ENCODE measurements around the gene DAB2IP. TPM values are rescaled to one million over a fixed set of nuclear protein-coding genes. Genes with fewer than 3 reads are reported as not detected.
"Not testable (repeated sequence)": the region's sequence is repeated elsewhere in the genome, so short reads cannot be mapped to it uniquely, and the experiment has no call there.

Gene DAB2IP
- total and polyA plus RNA-seq, 2 donors: 8.2 to 8.4 TPM

DNA sequence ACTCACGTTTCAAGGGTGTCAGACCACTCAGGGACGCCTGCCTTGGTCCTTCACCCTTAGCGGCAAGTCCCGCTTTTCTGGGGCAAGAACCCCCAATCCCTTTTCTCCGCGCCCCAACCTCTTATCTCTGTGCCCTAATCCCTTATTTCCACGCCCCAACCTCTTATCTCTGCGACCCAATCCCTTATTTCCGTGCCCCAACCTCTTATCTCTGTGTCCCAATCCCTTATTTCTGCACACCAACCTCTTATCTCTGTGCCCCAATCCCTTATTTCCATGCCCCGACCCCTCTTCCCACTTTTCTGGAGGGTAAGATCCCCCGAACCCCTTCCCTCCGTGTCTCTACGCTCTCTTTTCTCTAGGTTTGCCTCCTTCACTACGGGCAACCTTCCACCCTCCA lies 139.4 kb downstream of the DAB2IP start:
- Histone ChIP-seq H3K27me3 (ENCODE audit: control insufficient read depth in 2 of 2, insufficient read depth in 1 of 2, low read length in 1 of 2) (no peaks in the 10 kb centered on the region), H3K4me3 (ENCODE audit: low read length in 2 of 2) (no peak overlapping the region), H3K27ac (ENCODE audit: low read depth in 1 of 2, low read length in 1 of 2) (no peak overlapping the region), H3K4me1 (ENCODE audit: control insufficient read depth in 2 of 2, insufficient read depth in 2 of 2, low read length in 2 of 2) (peaks cover 0 to 5% of the 10 kb centered on the region in 2 donors), H3K36me3 (ENCODE audit: control insufficient read depth in 2 of 2, insufficient read depth in 2 of 2, low read length in 1 of 2) (no peaks in the 10 kb centered on the region), H3K9me3 (ENCODE audit: control insufficient read depth in 2 of 2, insufficient read depth in 1 of 2, low read length in 1 of 2) (no peaks in the 10 kb centered on the region)
- WGBS: 78% methylated on average over 9 of the region's 14 CpGs
- DNase-seq (ENCODE audit: low read depth in 6 of 9, low spot score in 9 of 9): no peak

GRCh38 chr9:121792476-121792875 lies 141.0 kb downstream of the DAB2IP start:
- H3K36me3 ChIP-seq (ENCODE audit: control insufficient read depth in 2 of 2, insufficient read depth in 2 of 2, low read length in 1 of 2); H3K9me3 ChIP-seq (ENCODE audit: control insufficient read depth in 2 of 2, insufficient read depth in 1 of 2, low read length in 1 of 2); H3K4me1 ChIP-seq (ENCODE audit: control insufficient read depth in 2 of 2, insufficient read depth in 2 of 2, low read length in 2 of 2); H3K27me3 ChIP-seq (ENCODE audit: control insufficient read depth in 2 of 2, insufficient read depth in 1 of 2, low read length in 1 of 2); H3K4me3 ChIP-seq (ENCODE audit: low read length in 2 of 2); DNase-seq (ENCODE audit: low read depth in 6 of 9, low spot score in 9 of 9); H3K27ac ChIP-seq (ENCODE audit: low read depth in 1 of 2, low read length in 1 of 2): not testable (repeated sequence)
- WGBS: 96% methylated on average over 10 of the region's 10 CpGs

GRCh38 chr9:121794334-121794733 lies 142.9 kb downstream of the DAB2IP start:
- not testable (repeated sequence) for H3K36me3 ChIP-seq (ENCODE audit: control insufficient read depth in 2 of 2, insufficient read depth in 2 of 2, low read length in 1 of 2); H3K9me3 ChIP-seq (ENCODE audit: control insufficient read depth in 2 of 2, insufficient read depth in 1 of 2, low read length in 1 of 2); H3K4me3 ChIP-seq (ENCODE audit: low read length in 2 of 2); H3K4me1 ChIP-seq (ENCODE audit: control insufficient read depth in 2 of 2, insufficient read depth in 2 of 2, low read length in 2 of 2); H3K27me3 ChIP-seq (ENCODE audit: control insufficient read depth in 2 of 2, insufficient read depth in 1 of 2, low read length in 1 of 2); H3K27ac ChIP-seq (ENCODE audit: low read depth in 1 of 2, low read length in 1 of 2); DNase-seq (ENCODE audit: low read depth in 6 of 9, low spot score in 9 of 9)
- 92% methylated on average over 6 of the region's 6 CpGs for WGBS

DNA sequence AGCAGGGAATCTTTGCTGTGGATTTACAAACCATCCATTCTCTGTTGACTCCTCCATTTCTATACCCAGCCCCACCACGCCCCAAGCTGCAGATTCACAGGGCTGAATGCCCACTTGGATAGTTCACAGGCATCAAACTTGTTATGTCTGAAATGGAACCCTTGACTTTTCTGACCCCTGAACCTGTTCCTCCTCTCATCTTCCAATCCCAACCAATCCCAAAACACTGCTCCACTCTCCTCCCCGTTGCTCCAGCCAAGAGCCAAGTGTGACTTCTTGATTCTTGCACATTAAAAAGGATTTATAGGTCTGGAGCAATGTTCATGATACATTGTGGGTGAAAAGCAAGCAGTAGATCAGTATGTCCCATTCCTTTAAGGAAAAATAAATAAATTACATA lies 145.6 kb downstream of the DAB2IP start:
- Histone ChIP-seq H3K36me3 (ENCODE audit: control insufficient read depth in 2 of 2, insufficient read depth in 2 of 2, low read length in 1 of 2) (no peaks in the 10 kb centered on the region), H3K4me1 (ENCODE audit: control insufficient read depth in 2 of 2, insufficient read depth in 2 of 2, low read length in 2 of 2) (no peaks in the 10 kb centered on the region), H3K27ac (ENCODE audit: low read depth in 1 of 2, low read length in 1 of 2) (no peak overlapping the region), H3K27me3 (ENCODE audit: control insufficient read depth in 2 of 2, insufficient read depth in 1 of 2, low read length in 1 of 2) (no peaks in the 10 kb centered on the region), H3K9me3 (ENCODE audit: control insufficient read depth in 2 of 2, insufficient read depth in 1 of 2, low read length in 1 of 2) (no peaks in the 10 kb centered on the region), H3K4me3 (ENCODE audit: low read length in 2 of 2) (no peak overlapping the region)
- no peak for DNase-seq (ENCODE audit: low read depth in 6 of 9, low spot score in 9 of 9)
- 94% methylated on average over 2 of the region's 2 CpGs for WGBS

DNA sequence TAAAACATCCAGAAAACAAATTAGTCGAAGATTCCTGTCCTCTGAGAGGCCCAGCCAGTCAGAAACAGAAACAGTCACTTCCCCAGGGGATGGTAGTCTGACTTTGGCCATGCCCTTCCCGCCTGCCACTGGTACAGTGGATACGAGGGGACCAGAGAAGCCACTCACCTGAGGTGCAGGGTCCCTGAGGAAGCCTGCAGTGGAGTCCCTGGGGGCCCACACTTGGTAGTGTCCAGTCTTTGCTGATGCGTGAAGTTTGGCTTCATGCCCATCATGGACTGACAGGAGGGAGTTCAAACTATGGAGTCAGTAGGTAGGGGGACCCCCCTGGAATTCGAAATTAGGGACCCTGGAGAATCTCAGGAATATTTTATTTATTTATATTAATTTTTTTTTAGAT lies 147.5 kb downstream of the DAB2IP start:
- H3K36me3 ChIP-seq (ENCODE audit: control insufficient read depth in 2 of 2, insufficient read depth in 2 of 2, low read length in 1 of 2): no peaks in the 10 kb centered on the region
- 93% methylated on average over 5 of the region's 5 CpGs for WGBS
- H3K27me3 ChIP-seq (ENCODE audit: control insufficient read depth in 2 of 2, insufficient read depth in 1 of 2, low read length in 1 of 2): peaks cover 0 to 2% of the 10 kb centered on the region in 2 donors
- no peaks in the 10 kb centered on the region for H3K9me3 ChIP-seq (ENCODE audit: control insufficient read depth in 2 of 2, insufficient read depth in 1 of 2, low read length in 1 of 2)
- no peak overlapping the region for H3K4me3 ChIP-seq (ENCODE audit: low read length in 2 of 2)
- H3K27ac ChIP-seq (ENCODE audit: low read depth in 1 of 2, low read length in 1 of 2): no peak overlapping the region
- no peaks in the 10 kb centered on the region for H3K4me1 ChIP-seq (ENCODE audit: control insufficient read depth in 2 of 2, insufficient read depth in 2 of 2, low read length in 2 of 2)
- DNase-seq (ENCODE audit: low read depth in 6 of 9, low spot score in 9 of 9): no peak

DNA sequence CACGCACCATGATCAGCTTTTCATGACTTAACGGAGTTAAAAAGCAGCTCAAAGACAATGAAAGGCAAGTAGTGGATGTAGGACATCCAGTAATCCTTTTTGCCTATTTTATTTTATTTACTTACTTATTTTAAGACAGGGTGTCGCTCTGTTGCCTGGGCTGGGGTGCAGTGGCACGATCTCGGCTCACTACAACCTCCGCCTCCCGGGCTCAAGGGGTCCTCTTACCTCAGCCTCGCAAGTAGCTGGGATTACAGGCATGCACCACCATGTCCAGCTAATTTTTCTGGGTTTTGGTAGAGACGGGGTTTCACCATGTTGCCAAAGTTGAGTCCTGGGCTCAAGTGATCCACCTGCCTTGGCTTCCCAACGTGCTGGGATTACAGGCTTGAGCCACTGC lies 148.9 kb downstream of the DAB2IP start:
- no peaks in the 10 kb centered on the region for H3K4me1 ChIP-seq (ENCODE audit: control insufficient read depth in 2 of 2, insufficient read depth in 2 of 2, low read length in 2 of 2)
- H3K27me3 ChIP-seq (ENCODE audit: control insufficient read depth in 2 of 2, insufficient read depth in 1 of 2, low read length in 1 of 2): peaks cover 0 to 2% of the 10 kb centered on the region in 2 donors
- H3K4me3 ChIP-seq (ENCODE audit: low read length in 2 of 2): no peak overlapping the region
- no peaks in the 10 kb centered on the region for H3K9me3 ChIP-seq (ENCODE audit: control insufficient read depth in 2 of 2, insufficient read depth in 1 of 2, low read length in 1 of 2)
- 96% methylated on average over 10 of the region's 10 CpGs for WGBS
- H3K36me3 ChIP-seq (ENCODE audit: control insufficient read depth in 2 of 2, insufficient read depth in 2 of 2, low read length in 1 of 2): no peaks in the 10 kb centered on the region
- no peak for DNase-seq (ENCODE audit: low read depth in 6 of 9, low spot score in 9 of 9)
- no peak overlapping the region for H3K27ac ChIP-seq (ENCODE audit: low read depth in 1 of 2, low read length in 1 of 2)

GRCh38 chr9:121801579-121801978 lies 150.1 kb downstream of the DAB2IP start:
- H3K9me3 ChIP-seq (ENCODE audit: control insufficient read depth in 2 of 2, insufficient read depth in 1 of 2, low read length in 1 of 2): no peaks in the 10 kb centered on the region
- no peak overlapping the region for H3K27ac ChIP-seq (ENCODE audit: low read depth in 1 of 2, low read length in 1 of 2)
- 90% methylated on average over 3 of the region's 3 CpGs for WGBS
- no peak overlapping the region for H3K4me3 ChIP-seq (ENCODE audit: low read length in 2 of 2)
- peaks cover 0 to 2% of the 10 kb centered on the region in 2 donors for H3K27me3 ChIP-seq (ENCODE audit: control insufficient read depth in 2 of 2, insufficient read depth in 1 of 2, low read length in 1 of 2)
- H3K36me3 ChIP-seq (ENCODE audit: control insufficient read depth in 2 of 2, insufficient read depth in 2 of 2, low read length in 1 of 2): no peaks in the 10 kb centered on the region
- DNase-seq (ENCODE audit: low read depth in 6 of 9, low spot score in 9 of 9): no peak
- H3K4me1 ChIP-seq (ENCODE audit: control insufficient read depth in 2 of 2, insufficient read depth in 2 of 2, low read length in 2 of 2): no peaks in the 10 kb centered on the region

- Histone ChIP-seq H3K36me3 (ENCODE audit: control insufficient read depth in 2 of 2, insufficient read depth in 2 of 2, low read length in 1 of 2) (no peaks in the 10 kb centered on the region), H3K4me3 (ENCODE audit: low read length in 2 of 2) (no peak overlapping the region), H3K4me1 (ENCODE audit: control insufficient read depth in 2 of 2, insufficient read depth in 2 of 2, low read length in 2 of 2) (no peaks in the 10 kb centered on the region), H3K9me3 (ENCODE audit: control insufficient read depth in 2 of 2, insufficient read depth in 1 of 2, low read length in 1 of 2) (no peaks in the 10 kb centered on the region), H3K27me3 (ENCODE audit: control insufficient read depth in 2 of 2, insufficient read depth in 1 of 2, low read length in 1 of 2) (peaks cover 0 to 2% of the 10 kb centered on the region in 2 donors), H3K27ac (ENCODE audit: low read depth in 1 of 2, low read length in 1 of 2) (no peak overlapping the region)
- DNase-seq (ENCODE audit: low read depth in 6 of 9, low spot score in 9 of 9): no peak
- WGBS: 90% methylated on average over 5 of the region's 5 CpGs
Observed at GRCh38 chr9:121802753-121803152, 151.3 kb downstream of the DAB2IP start.

DNA sequence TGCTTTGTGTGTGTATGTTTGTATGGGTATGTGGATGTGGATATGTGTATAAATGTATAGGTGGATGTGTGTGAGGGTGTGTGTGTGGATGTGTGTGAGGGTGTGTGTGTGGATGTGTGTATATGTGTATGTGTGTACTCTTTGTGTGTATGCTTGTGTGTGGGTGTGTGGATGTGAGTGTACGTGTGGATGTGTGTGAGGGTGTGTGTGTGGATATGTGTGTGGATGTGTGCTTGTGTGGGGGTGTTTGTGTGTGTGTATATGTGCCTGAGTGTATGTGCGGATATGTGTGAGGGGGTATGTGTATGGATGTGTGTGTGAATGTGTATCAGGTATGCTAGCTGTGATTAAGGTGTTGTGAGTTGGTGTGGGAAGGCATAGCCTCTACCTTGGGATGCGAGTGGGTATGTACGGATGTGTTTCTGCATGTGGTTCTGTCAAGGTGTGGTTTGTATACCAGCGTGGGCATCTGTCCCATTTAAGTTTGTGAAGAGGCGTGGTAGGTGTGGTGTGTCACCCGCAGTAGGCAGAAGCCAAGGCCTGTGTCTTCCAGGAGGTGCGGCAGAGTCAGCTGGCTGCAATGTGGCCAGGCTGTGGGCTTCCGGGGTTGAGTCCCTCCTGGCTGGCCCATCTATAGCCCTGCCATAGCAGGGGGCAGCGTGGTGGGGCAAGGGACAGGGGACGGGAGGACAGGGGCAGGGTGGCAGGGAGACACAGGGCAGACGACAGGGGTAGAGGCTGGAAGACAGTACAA lies 155.8 kb downstream of the DAB2IP start:
- Histone ChIP-seq H3K27me3 (ENCODE audit: control insufficient read depth in 2 of 2, insufficient read depth in 1 of 2, low read length in 1 of 2) (peaks cover 0 to 2% of the 10 kb centered on the region in 2 donors), H3K36me3 (ENCODE audit: control insufficient read depth in 2 of 2, insufficient read depth in 2 of 2, low read length in 1 of 2) (no peaks in the 10 kb centered on the region), H3K9me3 (ENCODE audit: control insufficient read depth in 2 of 2, insufficient read depth in 1 of 2, low read length in 1 of 2) (no peaks in the 10 kb centered on the region), H3K4me3 (ENCODE audit: low read length in 2 of 2) (no peak overlapping the region), H3K27ac (ENCODE audit: low read depth in 1 of 2, low read length in 1 of 2) (no peak overlapping the region), H3K4me1 (ENCODE audit: control insufficient read depth in 2 of 2, insufficient read depth in 2 of 2, low read length in 2 of 2) (no peaks in the 10 kb centered on the region)
- WGBS: 86% methylated on average over 12 of the region's 12 CpGs
- DNase-seq (ENCODE audit: low read depth in 6 of 9, low spot score in 9 of 9): no peak

Measured in thymus (tissue), 11 donors.